ENCODE data around the gene C6orf120.
A peak's percentile ranks its signal among the peaks of the same experiment; 100 is the strongest.

C6orf120 gene

GRCh38 chr6:169725125-169726048 lies 23.5 kb downstream of the C6orf120 start:
- peak; percentile 27 for DNase-seq (ENCODE audit: low read depth)

DNA sequence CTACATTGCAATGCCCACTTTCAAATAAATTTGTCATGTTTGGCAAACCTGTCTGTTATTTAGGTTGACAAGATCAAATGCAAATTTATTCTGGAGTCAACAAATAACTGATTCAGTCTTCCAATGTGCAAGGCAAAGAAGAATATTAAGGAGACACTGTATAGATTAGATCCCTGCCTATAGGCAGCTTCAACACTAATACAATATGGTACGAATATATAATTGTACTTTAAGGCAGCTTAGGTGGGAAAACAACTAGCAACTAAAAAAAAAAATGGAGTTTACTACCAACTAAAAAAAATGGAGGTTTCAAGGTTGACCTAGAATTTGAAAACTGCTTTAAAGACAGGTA lies 24.1 kb downstream of the C6orf120 start:
- DNase-seq (ENCODE audit: low read depth) = no peak

GRCh38 chr6:169726963-169727362 lies 25.0 kb downstream of the C6orf120 start:
- DNase-seq (ENCODE audit: low read depth) = no peak

DNA sequence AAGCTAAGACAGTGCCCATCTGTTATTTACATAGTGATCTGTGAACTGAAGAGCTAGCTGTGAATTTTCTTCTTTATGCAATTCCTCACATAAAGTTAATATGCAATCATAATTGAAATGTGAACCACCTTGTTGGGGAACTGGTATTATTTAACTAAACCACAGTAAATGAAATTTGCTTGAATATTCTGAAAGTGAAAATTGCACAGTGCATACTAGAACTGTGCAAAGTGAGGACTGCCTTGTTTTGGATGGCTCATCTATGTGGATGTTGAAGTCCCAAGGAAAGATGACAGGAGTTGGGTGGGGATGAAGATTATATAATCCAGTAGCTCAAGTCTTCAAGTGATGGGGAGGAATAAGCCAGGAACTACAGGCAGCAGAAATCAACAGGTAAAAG lies 28.0 kb downstream of the C6orf120 start:
- no peak for DNase-seq (ENCODE audit: low read depth)

DNA sequence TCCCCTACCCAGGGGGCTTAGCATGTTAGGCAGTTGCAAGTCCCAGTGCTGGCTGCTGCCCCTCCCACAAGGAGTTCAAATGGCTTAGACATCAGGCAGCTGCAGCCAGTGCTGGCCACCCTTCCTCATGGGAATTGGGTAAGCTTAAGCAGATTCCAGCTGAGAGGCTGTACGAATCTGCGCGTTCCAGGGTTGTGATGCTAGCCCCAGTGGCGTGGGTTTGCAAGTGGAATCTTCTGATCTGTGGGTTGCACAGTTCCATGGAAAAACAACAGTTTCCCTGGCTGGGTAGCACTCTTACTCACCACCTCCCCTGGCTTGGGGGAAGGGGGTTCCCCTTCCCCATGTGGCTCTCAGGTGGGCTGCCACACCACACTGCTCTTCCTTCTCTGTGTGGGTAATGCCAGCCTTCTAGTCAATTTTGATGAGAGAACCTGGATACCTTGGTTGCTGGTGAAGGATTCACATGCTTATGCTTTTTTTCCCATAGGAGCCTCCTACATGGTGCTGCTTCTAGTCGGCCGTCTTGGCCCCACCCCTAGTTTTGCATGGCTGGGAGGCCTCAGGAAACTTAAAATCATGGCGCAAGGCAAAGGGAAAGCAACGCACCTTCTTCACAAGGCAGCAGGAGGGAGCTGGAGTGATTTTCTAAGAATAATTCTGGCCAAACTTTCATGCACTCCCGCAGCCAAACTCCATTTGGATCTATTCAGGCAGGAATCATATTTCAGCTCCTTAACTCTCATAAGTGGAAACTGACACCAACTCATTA lies 36.5 kb downstream of the C6orf120 start:
- no peak for DNase-seq (ENCODE audit: low read depth)

- DNase-seq (ENCODE audit: low read depth) = no peak
These were observed 37.1 kb downstream of the C6orf120 start for GRCh38 chr6:169738976-169739529.

GRCh38 chr6:169741344-169741743 lies 39.4 kb downstream of the C6orf120 start:
- DNase-seq (ENCODE audit: low read depth) = no peak

DNA sequence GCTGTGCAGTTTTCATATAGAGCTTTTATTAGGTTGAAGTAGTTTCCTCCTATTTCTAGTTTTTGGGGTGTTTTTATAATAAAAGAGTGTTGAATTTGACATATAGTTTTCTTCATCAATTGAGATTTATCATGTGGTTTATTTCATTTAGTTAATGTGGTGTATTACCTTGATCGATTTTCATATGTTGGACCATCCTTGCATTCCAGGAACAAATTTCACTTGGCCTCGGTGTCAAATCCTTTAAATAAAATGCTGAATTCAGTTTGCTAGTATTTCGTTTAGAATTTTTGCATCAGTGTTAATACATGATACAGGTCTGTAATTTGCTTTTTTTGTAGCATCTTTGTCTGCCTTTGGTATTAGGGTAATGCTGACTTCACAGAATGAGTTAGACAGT lies 43.5 kb downstream of the C6orf120 start:
- DNase-seq (ENCODE audit: low read depth) = no peak

- no peak for DNase-seq (ENCODE audit: low read depth)
These were observed 44.6 kb downstream of the C6orf120 start for GRCh38 chr6:169746556-169746955.

DNA sequence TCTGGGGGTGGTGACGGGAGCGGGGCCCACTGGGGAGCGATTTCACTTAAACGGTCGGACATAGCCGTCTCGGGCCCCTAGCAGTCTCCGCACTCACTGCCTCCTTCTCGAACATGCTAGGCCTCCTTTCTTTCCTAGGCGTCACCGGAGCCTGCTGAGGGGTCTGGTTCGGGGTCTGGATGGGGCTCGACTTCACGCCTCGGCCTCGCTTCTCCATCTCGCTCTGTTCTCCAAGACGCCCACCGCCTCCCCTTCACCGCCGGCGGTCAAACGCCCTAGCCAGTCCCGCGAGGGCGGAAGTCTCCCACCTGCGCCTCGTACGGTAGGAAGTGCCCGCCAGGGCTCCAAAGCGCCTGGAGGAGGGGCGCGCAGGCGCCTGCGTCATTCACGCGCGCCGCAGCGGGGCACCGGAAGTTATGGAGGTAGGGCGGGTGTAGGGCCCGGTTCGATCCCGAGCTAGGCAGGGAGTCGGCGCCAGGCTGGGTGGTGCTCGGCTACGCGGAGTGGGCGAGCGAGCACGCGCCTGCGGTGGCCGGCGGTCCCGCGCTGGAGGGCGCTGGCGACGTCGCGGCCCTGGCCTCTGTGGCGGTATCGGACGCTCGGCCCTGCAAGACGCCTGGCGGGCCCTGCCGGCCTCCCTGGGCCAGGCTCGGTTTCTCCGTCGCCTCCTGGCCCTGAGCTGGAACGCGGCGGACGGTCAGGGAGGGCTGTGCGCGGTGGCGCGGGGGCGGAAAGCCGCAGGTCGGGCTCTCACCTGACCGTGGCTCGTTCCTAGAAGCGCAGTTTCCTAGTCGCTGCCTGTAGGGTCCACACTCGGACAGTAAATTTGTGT lies 49.5 kb downstream of the C6orf120 start, which contains the start of the genes DYNLT2 and ERMARD:
Gene DYNLT2, minus strand, starts transcription at position 331 of the 832 bp plus-strand sequence. Its CDS starts 114 bp downstream, at position 217.
Gene ERMARD, plus strand, starts transcription at position 381 of the 832 bp plus-strand sequence. Its CDS starts 36 bp downstream, at position 417.
- DNase-seq (ENCODE audit: low read depth) = peak; percentile 79

DNA sequence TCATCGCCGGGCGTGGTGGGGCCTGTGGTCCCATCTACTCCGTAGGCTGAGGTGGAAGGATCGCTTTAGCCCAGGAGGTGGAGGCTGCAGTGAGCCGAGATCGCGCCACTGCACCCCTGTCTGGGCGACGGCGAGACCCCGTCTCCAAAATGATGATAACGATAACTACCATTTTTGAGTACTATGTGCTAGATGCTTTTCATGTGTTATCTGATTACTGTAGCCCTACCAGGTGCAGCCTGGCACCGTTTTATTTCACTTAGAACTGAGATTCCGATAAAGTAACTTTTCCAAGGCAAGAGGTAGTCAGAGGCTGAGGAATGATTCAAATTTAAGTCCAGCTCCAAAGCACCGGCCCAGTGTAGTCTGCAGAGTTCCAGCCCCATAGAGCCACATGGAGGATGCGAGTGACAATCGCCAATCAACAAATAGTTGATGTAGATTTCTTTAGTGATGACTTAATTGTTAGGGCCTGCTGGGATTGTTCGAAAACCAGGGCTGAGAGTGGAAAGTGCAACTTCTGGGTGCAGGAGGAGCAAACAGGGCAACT lies 50.2 kb downstream of the C6orf120 start:
- DNase-seq (ENCODE audit: low read depth) = no peak

Data from fibroblast of the conjunctiva (primary cell).